AG09309 (cell line): ENCODE data around the gene KRTAP10-7.

Experiments used
- DNase-seq: peaks from one replicate; pipeline ENCODE4 v3.0.0-alpha.2; 2010; ENCODE audit warnings: low read depth
- H3K4me3 ChIP-seq: 2 replicates; pipeline ENCODE4 v1.5.1; 2011; ENCODE audit warnings: mild to moderate bottlenecking, low read depth, low read length, moderate library complexity; ENCODE audit not compliant: control insufficient read depth
- CTCF ChIP-seq: IDR thresholded peaks from 2 replicates; pipeline ENCODE4 v1.5.1; 2011; ENCODE audit warnings: mild to moderate bottlenecking, low read depth, low read length, inconsistent platforms; ENCODE audit not compliant: insufficient read depth, control insufficient read depth; ENCODE audit errors: missing control alignments

Gene KRTAP10-7

GRCh38 chr21:44648557-44649311, 48.3 kb downstream of the KRTAP10-7 start:
- no peak overlapping the region for H3K4me3 ChIP-seq
- TF ChIP-seq CTCF = no peak
- no peak for DNase-seq

GRCh38 chr21:44649521-44650100, 49.2 kb downstream of the KRTAP10-7 start:
- DNase-seq = no peak
- no peak for TF ChIP-seq CTCF
- no peak overlapping the region for H3K4me3 ChIP-seq

GRCh38 chr21:44650265-44650972, 50.0 kb downstream of the KRTAP10-7 start:
- no peak for DNase-seq
- H3K4me3 ChIP-seq = no peak overlapping the region
- TF ChIP-seq CTCF = no peak

GRCh38 chr21:44650973-44651675, 50.7 kb downstream of the KRTAP10-7 start:
- TF ChIP-seq CTCF = no peak
- no peak for DNase-seq
- no peak overlapping the region for H3K4me3 ChIP-seq
